Effector memory CD4-positive, alpha-beta T cell (primary cell): ENCODE measurements around the gene GRIN3B.

Experiments
- DNase-seq, 3 donors: peaks; one replicate each; pipeline ENCODE4 v3.0.0-alpha.2; 2020
- H3K27ac ChIP-seq: 2 replicates; pipeline ENCODE4 v1.7.0; 2013; ENCODE audit warnings: mild to moderate bottlenecking, low read length, moderate library complexity; ENCODE audit not compliant: insufficient read depth, poor library complexity, severe bottlenecking
- H3K27me3 ChIP-seq: replicated peaks from 2 replicates; pipeline ENCODE4 v1.7.0; 2013; ENCODE audit warnings: mild to moderate bottlenecking, low read length; ENCODE audit not compliant: insufficient read depth, control insufficient read depth, poor library complexity, severe bottlenecking
- H3K36me3 ChIP-seq: 2 replicates; pipeline ENCODE4 v1.7.0; 2013; ENCODE audit warnings: mild to moderate bottlenecking, low read length, moderate library complexity; ENCODE audit not compliant: control insufficient read depth, insufficient read depth
- H3K4me1 ChIP-seq: 2 replicates; pipeline ENCODE4 v1.7.0; 2013; ENCODE audit warnings: low read length, mild to moderate bottlenecking; ENCODE audit not compliant: control insufficient read depth, insufficient read depth, poor library complexity, severe bottlenecking
- H3K4me3 ChIP-seq: 2 replicates; pipeline ENCODE4 v1.7.0; 2013; ENCODE audit warnings: low read length, low read depth, mild to moderate bottlenecking; ENCODE audit not compliant: insufficient read depth, poor library complexity, severe bottlenecking
- H3K9me3 ChIP-seq: 2 replicates; pipeline ENCODE4 v1.7.0; 2013; ENCODE audit warnings: mild to moderate bottlenecking, low read length, moderate library complexity; ENCODE audit not compliant: control insufficient read depth
- total RNA-seq, 3 donors: gene quantifications; one replicate each; lab custom pipeline; 2026; lab: John Stamatoyannopoulos, UW

The GRIN3B gene, protein sequence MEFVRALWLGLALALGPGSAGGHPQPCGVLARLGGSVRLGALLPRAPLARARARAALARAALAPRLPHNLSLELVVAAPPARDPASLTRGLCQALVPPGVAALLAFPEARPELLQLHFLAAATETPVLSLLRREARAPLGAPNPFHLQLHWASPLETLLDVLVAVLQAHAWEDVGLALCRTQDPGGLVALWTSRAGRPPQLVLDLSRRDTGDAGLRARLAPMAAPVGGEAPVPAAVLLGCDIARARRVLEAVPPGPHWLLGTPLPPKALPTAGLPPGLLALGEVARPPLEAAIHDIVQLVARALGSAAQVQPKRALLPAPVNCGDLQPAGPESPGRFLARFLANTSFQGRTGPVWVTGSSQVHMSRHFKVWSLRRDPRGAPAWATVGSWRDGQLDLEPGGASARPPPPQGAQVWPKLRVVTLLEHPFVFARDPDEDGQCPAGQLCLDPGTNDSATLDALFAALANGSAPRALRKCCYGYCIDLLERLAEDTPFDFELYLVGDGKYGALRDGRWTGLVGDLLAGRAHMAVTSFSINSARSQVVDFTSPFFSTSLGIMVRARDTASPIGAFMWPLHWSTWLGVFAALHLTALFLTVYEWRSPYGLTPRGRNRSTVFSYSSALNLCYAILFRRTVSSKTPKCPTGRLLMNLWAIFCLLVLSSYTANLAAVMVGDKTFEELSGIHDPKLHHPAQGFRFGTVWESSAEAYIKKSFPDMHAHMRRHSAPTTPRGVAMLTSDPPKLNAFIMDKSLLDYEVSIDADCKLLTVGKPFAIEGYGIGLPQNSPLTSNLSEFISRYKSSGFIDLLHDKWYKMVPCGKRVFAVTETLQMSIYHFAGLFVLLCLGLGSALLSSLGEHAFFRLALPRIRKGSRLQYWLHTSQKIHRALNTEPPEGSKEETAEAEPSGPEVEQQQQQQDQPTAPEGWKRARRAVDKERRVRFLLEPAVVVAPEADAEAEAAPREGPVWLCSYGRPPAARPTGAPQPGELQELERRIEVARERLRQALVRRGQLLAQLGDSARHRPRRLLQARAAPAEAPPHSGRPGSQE
- total RNA-seq: 0.17 to 0.58 (median 0.35) reads per million in 3 donors

DNA sequence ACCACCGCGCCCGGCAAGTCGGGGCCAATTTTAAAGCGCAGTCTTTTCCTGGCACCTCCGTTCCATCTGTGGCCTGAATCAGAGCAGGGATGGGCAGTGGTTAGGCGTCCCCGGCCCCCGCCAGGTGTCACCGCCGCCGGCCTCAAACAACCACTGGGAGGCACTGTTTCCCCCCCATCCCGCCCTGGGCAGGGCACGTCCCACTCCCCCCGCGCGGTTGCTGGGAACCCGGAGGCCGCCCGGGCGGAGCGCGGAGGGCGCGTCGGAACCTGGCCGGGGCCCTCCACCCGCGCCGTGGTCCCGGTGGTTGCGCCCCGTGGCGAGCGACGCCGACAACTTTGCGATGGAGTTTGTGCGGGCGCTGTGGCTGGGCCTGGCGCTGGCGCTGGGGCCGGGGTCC is at the start of gene GRIN3B:
TSS of gene GRIN3B (plus strand) at position 325 of the 400 bp plus-strand sequence. CDS start at position 344, 19 bp downstream.
- peak within 1 kb of the TSS; percentile 4 for H3K27ac ChIP-seq
- DNase-seq: peak; percentile 42 to 47 (median 46)
- peaks cover 24% of the 10 kb centered on the region for H3K4me1 ChIP-seq
- no peaks in the 10 kb centered on the region for H3K9me3 ChIP-seq
- peaks cover 18% of the 10 kb centered on the region for H3K27me3 ChIP-seq
- H3K4me3 ChIP-seq: no peak within 1 kb of the TSS
- no peaks in the 10 kb centered on the region for H3K36me3 ChIP-seq

DNA sequence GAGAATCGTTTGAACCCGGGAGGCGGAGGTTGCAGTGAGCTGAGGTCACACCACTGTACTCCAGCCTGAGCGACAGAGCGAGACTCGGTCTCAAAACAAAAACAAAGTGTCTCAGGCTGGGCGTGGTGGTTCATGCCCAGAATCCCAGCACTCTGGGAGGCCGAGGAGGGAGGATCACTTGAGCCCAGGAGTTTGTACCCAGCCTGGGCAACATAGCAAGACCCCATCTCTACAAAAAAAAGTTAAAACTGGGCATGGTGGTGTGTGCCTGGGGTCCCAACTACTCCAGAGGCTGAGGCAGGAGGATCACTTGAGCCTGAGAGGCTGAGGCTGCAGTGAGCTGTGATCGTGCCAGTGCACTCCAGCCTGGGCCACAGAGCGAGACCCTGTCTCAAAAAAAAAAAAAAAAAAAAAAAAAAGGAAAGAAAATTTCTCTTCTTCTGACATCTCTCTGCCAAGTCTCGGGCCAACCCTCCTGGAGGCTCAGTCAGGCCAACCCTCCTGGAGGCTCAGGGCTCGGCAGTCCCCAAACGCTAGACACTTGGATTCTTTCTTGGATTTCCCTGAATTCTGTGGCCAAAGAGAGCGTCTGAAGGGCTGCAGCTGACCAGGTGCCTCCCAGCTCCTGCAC is 48.1 kb upstream of the GRIN3B start:
- Histone ChIP-seq H3K36me3 (no peaks in the 10 kb centered on the region), H3K4me3 (no peak overlapping the region), H3K4me1 (peaks cover 15% of the 10 kb centered on the region), H3K27me3 (no peaks in the 10 kb centered on the region), H3K27ac (no peak overlapping the region), H3K9me3 (no peaks in the 10 kb centered on the region)
- DNase-seq: no peak

DNA sequence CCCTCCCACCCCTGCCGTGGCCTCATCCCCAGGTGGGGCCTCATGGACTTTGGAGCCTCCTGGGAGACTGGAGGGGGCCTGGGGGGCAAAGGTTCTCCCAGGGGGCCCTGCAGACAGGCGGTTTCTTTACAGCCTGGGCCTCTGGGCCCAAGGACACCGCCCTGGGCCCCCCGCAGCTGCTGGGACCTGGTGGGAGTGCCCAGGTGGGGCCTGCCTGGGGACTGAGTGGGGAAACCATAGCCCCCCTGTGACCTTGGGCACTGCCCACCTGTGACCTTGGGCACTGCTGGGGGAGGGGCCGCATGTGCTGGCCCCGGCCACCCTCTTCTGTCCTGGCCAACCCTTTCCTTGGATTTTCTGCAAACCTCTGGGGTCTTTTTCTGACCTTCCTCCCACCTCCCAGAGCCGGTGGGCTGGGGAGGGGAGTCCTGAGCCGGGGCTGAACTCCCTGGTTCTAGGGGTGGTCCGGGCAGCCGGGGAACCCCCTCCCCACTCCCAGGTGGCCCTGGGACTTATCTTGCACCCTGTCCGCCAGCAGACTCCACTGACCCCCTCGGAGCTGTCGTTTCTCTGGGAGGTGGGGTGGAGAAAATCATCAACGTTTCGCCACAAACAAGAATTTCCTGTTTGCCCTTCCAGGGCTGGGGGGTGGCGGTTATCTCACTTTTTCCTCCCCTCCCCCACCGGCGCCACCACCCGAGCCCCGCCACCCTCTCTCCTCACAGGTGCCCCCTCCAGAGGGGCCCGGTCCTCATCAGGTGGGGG is 47.4 kb upstream of the GRIN3B start:
- Histone ChIP-seq H3K27ac (no peak overlapping the region), H3K36me3 (no peaks in the 10 kb centered on the region), H3K4me3 (peak overlapping the region; percentile 22), H3K9me3 (no peaks in the 10 kb centered on the region), H3K4me1 (peaks cover 15% of the 10 kb centered on the region), H3K27me3 (no peaks in the 10 kb centered on the region)
- DNase-seq: no peak

DNA sequence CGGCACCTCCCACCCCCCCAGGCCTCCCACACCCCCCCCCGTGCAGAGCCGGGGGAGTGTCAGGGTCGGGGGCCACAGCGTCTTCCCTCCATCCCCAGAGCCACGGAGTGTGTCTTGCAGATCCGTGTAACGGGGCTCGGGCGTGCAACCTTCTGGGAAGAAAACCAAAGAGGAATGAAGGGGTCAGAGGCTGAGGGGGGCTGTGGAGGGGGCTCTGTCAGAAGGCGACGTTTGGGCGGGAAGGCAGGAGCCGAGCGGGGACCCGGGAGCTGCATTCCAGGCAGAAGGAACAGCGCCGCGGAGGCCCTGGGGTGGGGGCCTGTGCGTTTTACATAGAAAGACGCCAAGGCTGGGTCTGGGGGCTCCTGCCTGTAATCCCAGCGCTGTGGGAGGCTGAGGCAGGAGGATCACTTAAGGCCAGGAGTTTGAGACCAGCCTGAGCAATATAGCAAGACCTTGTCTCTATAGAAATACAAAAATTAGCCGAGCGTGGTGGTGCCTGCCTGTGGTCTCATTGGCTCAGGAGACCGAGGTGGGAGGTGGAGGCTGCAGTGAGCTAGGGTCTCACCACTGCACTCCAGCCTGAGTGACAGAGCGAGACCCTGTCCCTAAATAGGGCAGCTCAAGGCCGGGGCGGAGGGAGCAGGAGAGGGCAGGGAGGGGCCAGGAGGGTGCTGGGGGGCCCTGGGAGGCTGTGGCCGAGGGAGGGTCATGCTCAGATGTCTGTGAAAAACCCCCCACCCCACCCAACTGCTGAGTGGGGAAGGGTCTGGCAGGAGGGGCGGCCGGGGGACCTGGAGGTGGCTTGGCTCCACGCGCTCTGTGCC is 46.6 kb upstream of the GRIN3B start:
- Histone ChIP-seq H3K4me3 (peak overlapping the region; percentile 22), H3K4me1 (peaks cover 15% of the 10 kb centered on the region), H3K36me3 (no peaks in the 10 kb centered on the region), H3K27me3 (no peaks in the 10 kb centered on the region), H3K9me3 (no peaks in the 10 kb centered on the region), H3K27ac (no peak overlapping the region)
- DNase-seq: no peak

DNA sequence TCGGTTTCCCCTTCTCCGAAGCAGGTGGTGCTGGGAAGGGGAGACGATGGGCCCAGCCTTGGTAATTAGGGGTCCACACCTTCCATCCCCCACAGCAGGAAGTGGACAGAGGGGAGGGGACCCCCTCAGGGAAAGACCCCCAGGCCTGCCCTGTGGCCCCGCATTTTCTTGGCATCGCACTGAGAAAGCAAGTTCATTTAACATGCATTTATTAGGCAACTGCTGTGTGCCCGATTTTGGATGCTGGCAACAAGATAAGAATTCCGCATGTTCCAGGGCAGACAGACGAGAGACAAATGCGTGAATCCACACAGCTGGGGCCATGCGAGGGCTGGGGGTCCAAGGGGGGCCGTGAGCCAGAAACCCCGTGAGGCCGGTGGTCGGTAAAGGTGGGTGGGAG is 45.9 kb upstream of the GRIN3B start:
- Histone ChIP-seq H3K27me3 (no peaks in the 10 kb centered on the region), H3K27ac (no peak overlapping the region), H3K9me3 (no peaks in the 10 kb centered on the region), H3K4me3 (no peak overlapping the region), H3K36me3 (no peaks in the 10 kb centered on the region), H3K4me1 (peaks cover 15% of the 10 kb centered on the region)
- DNase-seq: no peak

DNA sequence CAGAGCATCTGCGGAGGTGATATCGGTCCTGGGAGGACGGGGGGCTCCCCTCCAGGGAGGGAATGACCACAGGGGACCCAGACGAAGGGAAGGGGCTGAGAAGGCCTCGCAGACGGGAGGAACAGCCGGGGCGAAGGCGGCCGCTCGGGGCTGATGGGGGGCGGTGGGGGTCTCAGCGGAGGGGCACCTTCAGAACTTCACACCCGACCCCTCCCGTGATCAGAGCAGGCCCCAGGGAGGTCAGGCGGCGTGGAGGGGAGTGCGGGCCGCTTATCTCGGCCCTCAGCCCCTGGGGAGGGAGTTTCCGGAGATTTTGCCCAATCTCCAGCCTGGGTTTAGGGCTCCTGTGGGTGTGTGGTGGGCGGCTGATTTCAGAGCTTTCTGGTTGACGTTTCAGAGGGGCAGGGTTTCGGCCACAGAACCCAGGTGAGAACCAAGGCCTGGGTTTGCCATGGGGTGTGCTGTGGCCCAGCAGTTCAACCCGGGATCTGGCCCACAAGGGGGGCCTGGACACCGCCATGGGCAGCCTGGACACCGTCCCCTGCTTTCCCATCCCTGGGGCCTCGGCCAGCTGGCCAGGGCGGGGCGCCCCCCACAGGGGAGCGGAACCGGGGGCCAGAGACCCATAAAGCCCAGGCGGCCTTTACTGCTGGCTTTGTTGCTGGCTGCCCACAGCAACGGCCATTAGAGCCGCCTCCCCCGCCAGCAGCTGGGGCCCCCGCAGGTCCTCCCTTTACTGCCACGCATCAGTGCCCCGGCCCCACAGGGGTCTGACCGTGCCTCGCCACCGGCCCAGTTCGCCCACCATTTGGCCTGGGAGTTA is 45.3 kb upstream of the GRIN3B start:
- DNase-seq: no peak
- peaks cover 15% of the 10 kb centered on the region for H3K4me1 ChIP-seq
- no peaks in the 10 kb centered on the region for H3K9me3 ChIP-seq
- H3K4me3 ChIP-seq: no peak overlapping the region
- H3K27me3 ChIP-seq: no peaks in the 10 kb centered on the region
- no peaks in the 10 kb centered on the region for H3K36me3 ChIP-seq
- H3K27ac ChIP-seq: no peak overlapping the region

DNA sequence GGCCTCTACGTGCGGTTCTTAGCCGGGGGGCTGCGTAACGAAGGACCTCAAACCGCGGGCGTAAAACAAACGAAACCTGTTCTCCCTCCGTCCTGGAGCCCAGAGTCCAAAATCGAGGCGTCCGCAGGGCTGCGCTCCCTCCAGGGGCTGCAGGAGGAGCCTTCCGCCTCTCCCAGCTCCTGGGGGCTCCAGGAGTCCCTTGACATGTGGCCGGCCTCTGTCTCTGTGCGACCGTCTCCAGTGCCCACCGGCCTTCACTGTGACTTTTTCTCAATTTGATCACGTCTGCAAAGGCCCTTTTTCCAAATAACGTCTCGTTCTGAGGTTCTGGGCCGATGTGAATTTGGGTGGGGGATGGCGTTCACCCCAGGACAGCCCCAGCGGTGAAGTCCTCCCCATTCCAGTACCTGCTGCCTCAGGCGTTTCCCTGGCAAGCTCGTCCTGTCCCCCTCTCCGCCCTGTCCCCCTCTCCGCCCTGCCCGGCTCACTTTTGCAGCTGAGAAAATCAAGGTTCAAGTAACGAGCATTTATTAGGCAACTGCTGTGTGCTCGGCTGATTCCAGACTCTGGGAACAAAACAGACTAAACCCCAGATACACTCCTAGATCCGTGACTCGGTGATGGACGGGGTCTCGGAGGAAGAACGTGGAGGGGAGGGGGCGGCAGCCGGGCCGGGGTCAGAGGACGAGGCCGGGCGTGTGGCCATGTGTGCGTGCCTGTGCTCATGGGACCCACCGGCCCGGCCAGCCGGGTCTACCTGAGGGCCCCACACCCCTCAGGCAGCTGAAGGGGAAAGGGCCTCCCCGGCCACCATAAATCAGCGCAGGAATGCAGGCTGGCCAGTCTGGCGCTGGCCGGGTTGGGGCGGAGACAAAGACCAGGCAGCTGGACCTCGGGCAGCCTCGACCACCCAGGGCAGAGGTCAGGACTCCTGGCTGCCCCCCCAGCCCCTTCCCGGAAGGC is 44.1 kb upstream of the GRIN3B start:
- Histone ChIP-seq H3K27ac (no peak overlapping the region), H3K4me1 (peaks cover 15% of the 10 kb centered on the region), H3K9me3 (no peaks in the 10 kb centered on the region), H3K36me3 (no peaks in the 10 kb centered on the region), H3K27me3 (no peaks in the 10 kb centered on the region), H3K4me3 (no peak overlapping the region)
- DNase-seq: no peak
